Endothelial cell of umbilical vein (primary cell): ENCODE measurements around the gene ZC3H14. TPM values are rescaled to one million over a fixed set of nuclear protein-coding genes. Genes with fewer than 3 reads are reported as not detected.
A peak's percentile ranks its signal among the peaks of the same experiment; 100 is the strongest.

ENCODE experiments used
- BruUV-seq: library from RNA; stranded (reverse); fragments of 400-500 nt; replicated peaks from 2 replicates; lab custom pipeline; 2021; lab: Mats Ljungman, UMichigan
- CTCF ChIA-PET: fragments of 300-600, 350-600 bp; sonication (Branson Sonifier 250); formaldehyde crosslinking; loops from one replicate; lab custom pipeline; 2021; ENCODE audit warnings: antibody characterized with exemption, inconsistent platforms; lab: Charles Lee
- POLR2A ChIA-PET: fragments of 300-600, 350-600 bp; sonication (Branson Sonifier 250); formaldehyde crosslinking; loops from one replicate; lab custom pipeline; 2021; ENCODE audit warnings: antibody characterized with exemption, inconsistent platforms; lab: Charles Lee
- DNase-seq: peaks from one replicate; pipeline ENCODE4 v3.0.0-alpha.2; 2011; ENCODE audit warnings: low read depth, low spot score
- FAIRE-seq: peaks from 2 replicates; lab custom pipeline; 2011; peaks lifted over from hg19 to GRCh38; lab: Jason Lieb, UNC
- H2AFZ ChIP-seq: 2 replicates; pipeline ENCODE4 v1.6.0; 2012; ENCODE audit warnings: low read depth, low read length, control low read depth, inconsistent platforms
- H3K27ac ChIP-seq: 2 replicates; pipeline ENCODE4 v1.5.1; 2011; ENCODE audit warnings: low read depth, mild to moderate bottlenecking, control low read depth, low read length, moderate library complexity; ENCODE audit not compliant: insufficient read depth
- H3K27me3 ChIP-seq, 2 experiments: 2 replicates each; pipeline versions ENCODE4 v1.6.0 to v1.6.1; 2011; ENCODE audit warnings: low read length in 2 of 2, mixed read lengths in 1 of 2; ENCODE audit not compliant: control insufficient read depth in 2 of 2, insufficient read depth in 2 of 2
- H3K36me3 ChIP-seq, 2 experiments: 2 replicates in 1 of 2; 3 replicates in 1 of 2; pipeline ENCODE4 v1.5.1; 2011; ENCODE audit warnings: low read length in 2 of 2, mild to moderate bottlenecking in 1 of 2, moderate library complexity in 1 of 2; ENCODE audit not compliant: control insufficient read depth in 2 of 2, insufficient read depth in 2 of 2; ENCODE audit errors: extremely low read depth in 1 of 2
- H3K4me1 ChIP-seq: 3 replicates; pipeline ENCODE4 v1.5.1; 2011; ENCODE audit warnings: mild to moderate bottlenecking, low read length; ENCODE audit not compliant: control insufficient read depth, insufficient read depth; ENCODE audit errors: extremely low read depth
- H3K4me2 ChIP-seq: 2 replicates; pipeline ENCODE4 v1.6.1; 2011; ENCODE audit warnings: low read length, control low read depth, mixed read lengths; ENCODE audit not compliant: insufficient read depth
- H3K4me3 ChIP-seq, 3 experiments: fragments of 200-600 bp in 1 of 3; sonication (generic), shearing (Covaris generic) in 1 of 3; replicated peaks in 1 of 3; 2 replicates each; pipeline ENCODE4 v1.5.1; 2011 to 2016; ENCODE audit warnings: control low read depth in 3 of 3, low read length in 3 of 3, mild to moderate bottlenecking in 2 of 3, inconsistent platforms in 1 of 3, low read depth in 1 of 3, moderate library complexity in 1 of 3; ENCODE audit not compliant: insufficient read depth in 1 of 3
- H3K79me2 ChIP-seq: 2 replicates; pipeline ENCODE4 v1.6.0; 2012; ENCODE audit warnings: low read length, inconsistent platforms; ENCODE audit not compliant: control insufficient read depth, insufficient read depth
- H3K9ac ChIP-seq: replicated peaks from 2 replicates; pipeline ENCODE3; 2011; ENCODE audit warnings: low read length, control low read depth; ENCODE audit not compliant: insufficient read depth; ENCODE audit errors: extremely low read depth
- H3K9me1 ChIP-seq: replicated peaks from 3 replicates; pipeline ENCODE4 v1.6.0; 2011; ENCODE audit warnings: mild to moderate bottlenecking, low read length; ENCODE audit not compliant: control insufficient read depth, insufficient read depth; ENCODE audit errors: extremely low read depth
- H3K9me3 ChIP-seq: replicated peaks from 2 replicates; pipeline ENCODE4 v1.5.1; 2012; ENCODE audit warnings: low read length, inconsistent platforms; ENCODE audit not compliant: control insufficient read depth, insufficient read depth
- H4K20me1 ChIP-seq: replicated peaks from 2 replicates; pipeline ENCODE3; 2011; ENCODE audit warnings: mild to moderate bottlenecking, low read length; ENCODE audit not compliant: control insufficient read depth, insufficient read depth; ENCODE audit errors: extremely low read depth
- CTCF ChIP-seq, 2 donors: IDR thresholded peaks; 1 replicate in 1 of 2; 2 replicates in 1 of 2; pipeline ENCODE4 v1.5.1; 2011; ENCODE audit warnings: low read length in 2 of 2, mild to moderate bottlenecking in 2 of 2, moderate library complexity in 2 of 2, control low read depth in 1 of 2, inconsistent platforms in 1 of 2, low read depth in 1 of 2; ENCODE audit not compliant: insufficient read depth in 1 of 2; ENCODE audit errors: extremely low read depth in 1 of 2
- EZH2 ChIP-seq: IDR thresholded peaks from 2 replicates; pipeline ENCODE4 v1.6.1; 2012; ENCODE audit warnings: borderline replicate concordance, low read depth, mild to moderate bottlenecking, moderate library complexity, low read length, inconsistent platforms; ENCODE audit not compliant: severe bottlenecking
- FOS ChIP-seq: IDR thresholded peaks from 2 replicates; pipeline ENCODE4 v1.6.1; 2011; ENCODE audit warnings: mild to moderate bottlenecking, low read length, moderate library complexity, borderline replicate concordance; ENCODE audit not compliant: insufficient read depth
- GATA2 ChIP-seq: IDR thresholded peaks from 2 replicates; pipeline ENCODE4 v1.7.0; 2011; ENCODE audit warnings: low read depth, mild to moderate bottlenecking, moderate library complexity, mixed read lengths, low read length; ENCODE audit not compliant: insufficient read length, insufficient read depth
- JUN ChIP-seq: IDR thresholded peaks from 2 replicates; pipeline ENCODE4 v1.6.1; 2011; ENCODE audit warnings: borderline replicate concordance, low read depth; ENCODE audit not compliant: insufficient read length, insufficient read depth
- MYC ChIP-seq: IDR thresholded peaks from one replicate; pipeline ENCODE4 v1.6.1; 2011; ENCODE audit warnings: mild to moderate bottlenecking, low read depth, low read length
- POLR2A ChIP-seq: IDR thresholded peaks from 2 replicates; pipeline ENCODE4 v1.6.1; 2012; ENCODE audit warnings: low read depth, mild to moderate bottlenecking, control low read depth, low read length
- POLR2AphosphoS5 ChIP-seq: IDR thresholded peaks from 2 replicates; pipeline ENCODE4 v1.6.1; 2012; ENCODE audit warnings: low read depth, mild to moderate bottlenecking, control low read depth, low read length, moderate library complexity; ENCODE audit not compliant: insufficient read depth
- dilution Hi-C: fragments of 300-500 bp; cut with MboI; formaldehyde crosslinking; loops from one replicate; pipeline ENCODE4 v1.15.0; 2019; ENCODE audit warnings: low sequenced_read_pairs; ENCODE audit not compliant: extremely low pct_ligation_motif_present
- intact Hi-C: fragments of 100-400 bp; cut with micrococcal nuclease; formaldehyde crosslinking; loops from one replicate; pipeline ENCODE4 v1.10.0; 2022
- polyA plus RNA-seq, 4 experiments: library from polyadenylated mRNA; depleted of rRNA in 3 of 4; stranded (reverse) in 3 of 4; unstranded in 1 of 4; fragments of >200 nt; gene quantifications; 2 replicates each; pipeline versions ENCODE4 v1.2.1 to v1.2.3, GENCODE V29; 2011 to 2012; ENCODE audit warnings: missing spikeins in 1 of 4
- total RNA-seq: library from RNA; stranded (reverse); gene quantifications from 2 replicates; pipeline ENCODE4 v1.2.3, GENCODE V29; 2021
- TF ChIP-seq, protein P1 (sequence below): IDR thresholded peaks from 2 replicates; pipeline ENCODE4 v1.6.1; 2011; ENCODE audit not compliant: insufficient read depth, insufficient read length

The ZC3H14 gene
- total and polyA plus RNA-seq, 2 donors (not counting 3 experiments of a cell fraction or from before 2014, with no cell fraction given): 61.2 to 61.8 TPM

GRCh38 chr14:88613552-88614010 is 50.7 kb downstream of the ZC3H14 start:
- intact Hi-C loops (loop anchor here (5.0 kb wide), 1 partner anchor 51 kb away; the partner anchor contains the start of gene ZC3H14), dilution Hi-C loops (no loop called here)
- H3K27ac ChIP-seq: peak overlapping the region; percentile 78
- peaks cover 0 to 15% of the 10 kb centered on the region in 2 experiments for H3K36me3 ChIP-seq
- DNase-seq (peak; percentile 81), FAIRE-seq (peak; percentile 61)
- H2AFZ ChIP-seq: no peak overlapping the region
- peak overlapping the region; percentile 49 for H3K4me2 ChIP-seq
- H3K4me1 ChIP-seq: peaks cover 39% of the 10 kb centered on the region
- no peaks in the 10 kb centered on the region for H3K9me1 ChIP-seq
- no peaks in the 10 kb centered on the region for H3K27me3 ChIP-seq
- H3K79me2 ChIP-seq: no peaks in the 10 kb centered on the region
- TF ChIP-seq CTCF (IDR thresholded peaks at IDR 0.05; ENCODE audit: extremely low read depth in 1 of 2, insufficient read depth in 1 of 2, low read depth in 1 of 2, low read length in 2 of 2) (no peak), GATA2 (peak; percentile 68), EZH2 (no peak), JUN (peak; percentile 43), POLR2A (no peak), POLR2AphosphoS5 (peak; percentile 58), FOS (peak; percentile 71), MYC (no peak)
- TF ChIP-seq, protein P1, sequence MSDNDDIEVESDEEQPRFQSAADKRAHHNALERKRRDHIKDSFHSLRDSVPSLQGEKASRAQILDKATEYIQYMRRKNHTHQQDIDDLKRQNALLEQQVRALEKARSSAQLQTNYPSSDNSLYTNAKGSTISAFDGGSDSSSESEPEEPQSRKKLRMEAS: no peak
- H4K20me1 ChIP-seq: no peaks in the 10 kb centered on the region
- H3K9ac ChIP-seq: peak overlapping the region; percentile 41
- ChIA-PET CTCF (interaction anchor here (1.0 to 1.7 kb wide), 6 partner anchors 10 to 54 kb away, joined by 3 to 14 read pairs (median 5); no protein-coding TSS in a partner anchor), POLR2A (no interaction called here)
- H3K9me3 ChIP-seq: no peaks in the 10 kb centered on the region
- no TSS peak for BruUV-seq
- no peak overlapping the region for H3K4me3 ChIP-seq
